Skeletal muscle satellite cell (primary cell): ENCODE results near the gene HOTAIR. TPM values are rescaled to one million over a fixed set of nuclear protein-coding genes. Genes with fewer than 3 reads are reported as not detected.

Source experiments
- H3K27me3 ChIP-seq: 2 replicates; pipeline ENCODE4 v1.7.0; 2013; ENCODE audit warnings: low read length; ENCODE audit not compliant: control insufficient read depth, insufficient read depth
- H3K36me3 ChIP-seq: 2 replicates; pipeline ENCODE4 v1.7.0; 2013; ENCODE audit warnings: mild to moderate bottlenecking, control low read depth, low read length; ENCODE audit not compliant: insufficient read depth
- H3K4me1 ChIP-seq: 2 replicates; pipeline ENCODE4 v1.7.0; 2013; ENCODE audit warnings: low read length; ENCODE audit not compliant: control insufficient read depth, insufficient read depth
- H3K4me2 ChIP-seq: 2 replicates; pipeline ENCODE4 v1.7.0; 2013; ENCODE audit warnings: mild to moderate bottlenecking, low read length
- H3K4me3 ChIP-seq: 2 replicates; pipeline ENCODE4 v1.7.0; 2013; ENCODE audit warnings: low read length
- H3K9ac ChIP-seq: 2 replicates; pipeline ENCODE4 v1.7.0; 2013; ENCODE audit warnings: mild to moderate bottlenecking, low read depth, low read length, moderate library complexity
- H3K9me3 ChIP-seq: replicated peaks from 2 replicates; pipeline ENCODE4 v1.7.0; 2013; ENCODE audit warnings: mild to moderate bottlenecking, control low read depth, low read length
- small RNA-seq: library from RNA; depleted of rRNA; stranded (forward); fragments of <200 nt; gene quantifications from one replicate; pipeline ENCODE3, GENCODE V24; 2012

Gene HOTAIR

GRCh38 chr12:53928054-53928835, 46.5 kb downstream of the HOTAIR start:
- peaks cover 3% of the 10 kb centered on the region for H3K4me1 ChIP-seq
- peak overlapping the region; percentile 30 for H3K9ac ChIP-seq
- H3K27me3 ChIP-seq: peaks cover 75% of the 10 kb centered on the region
- H3K36me3 ChIP-seq: no peaks in the 10 kb centered on the region
- peak overlapping the region; percentile 73 for H3K4me2 ChIP-seq
- peak overlapping the region; percentile 58 for H3K4me3 ChIP-seq
- H3K9me3 ChIP-seq: no peaks in the 10 kb centered on the region

GRCh38 chr12:53927220-53928029, 47.3 kb downstream of the HOTAIR start:
- Histone ChIP-seq H3K9me3 (no peaks in the 10 kb centered on the region), H3K4me1 (peaks cover 3% of the 10 kb centered on the region), H3K36me3 (no peaks in the 10 kb centered on the region), H3K4me3 (peak overlapping the region; percentile 58), H3K9ac (peak overlapping the region; percentile 30), H3K27me3 (peaks cover 77% of the 10 kb centered on the region), H3K4me2 (peak overlapping the region; percentile 73)

GRCh38 chr12:53924521-53925405, 50.0 kb downstream of the HOTAIR start:
- H3K4me2 ChIP-seq: no peak overlapping the region
- H3K9ac ChIP-seq: no peak overlapping the region
- no peaks in the 10 kb centered on the region for H3K9me3 ChIP-seq
- H3K4me3 ChIP-seq: no peak overlapping the region
- H3K27me3 ChIP-seq: peaks cover 66% of the 10 kb centered on the region
- H3K36me3 ChIP-seq: no peaks in the 10 kb centered on the region
- H3K4me1 ChIP-seq: peaks cover 3% of the 10 kb centered on the region

- H3K4me1 ChIP-seq: no peaks in the 10 kb centered on the region
- H3K9ac ChIP-seq: no peak overlapping the region
- H3K4me2 ChIP-seq: no peak overlapping the region
- no peaks in the 10 kb centered on the region for H3K9me3 ChIP-seq
- no peak overlapping the region for H3K4me3 ChIP-seq
- H3K36me3 ChIP-seq: no peaks in the 10 kb centered on the region
- H3K27me3 ChIP-seq: peaks cover 21% of the 10 kb centered on the region
These were observed 57.7 kb downstream of the HOTAIR start for GRCh38 chr12:53916788-53917655.

Small RNA genes within 50 kb of the gene (small RNA-seq; reads per million reads assigned to genes)
- gene AC012531.3 (not detected), gene AC012531.4 (not detected), gene MIR196A2 (0.42 reads per million), gene RF01905 (not detected), gene RF01906 (not detected)
